Common myeloid progenitor, CD34-positive (primary cell): ENCODE data around the gene NR0B2.
"Not testable (repeated sequence)": the region's sequence is repeated elsewhere in the genome, so short reads cannot be mapped to it uniquely, and the experiment has no call there.

Experiments
- CTCF ChIA-PET: fragments of 350-600 bp; sonication (Branson Sonifier 250); formaldehyde crosslinking; loops from one replicate; lab custom pipeline; 2021; ENCODE audit warnings: antibody characterized with exemption; lab: Charles Lee
- POLR2A ChIA-PET: fragments of 350-600 bp; sonication (Branson Sonifier 250); formaldehyde crosslinking; loops from one replicate; lab custom pipeline; 2021; ENCODE audit warnings: antibody characterized with exemption; lab: Charles Lee
- DNase-seq, 3 donors: peaks; one replicate each; pipeline versions ENCODE4 v3.0.0 to v3.0.0-alpha.2; 2013
- H3K27ac ChIP-seq, 2 experiments: 1 replicate in 1 of 2; 2 replicates in 1 of 2; pipeline ENCODE4 v1.7.0; 2013; ENCODE audit warnings: inconsistent platforms in 2 of 2, low read length in 2 of 2, mild to moderate bottlenecking in 2 of 2, low read depth in 1 of 2, moderate library complexity in 1 of 2; ENCODE audit not compliant: severe bottlenecking in 2 of 2, insufficient read depth in 1 of 2, poor library complexity in 1 of 2
- H3K27me3 ChIP-seq, 5 experiments: replicated peaks in 2 of 5; 1 replicate in 3 of 5; 2 replicates in 2 of 5; pipeline versions ENCODE4 v1.6.1 to v1.7.0; 2013; ENCODE audit warnings: low read length in 4 of 5, mild to moderate bottlenecking in 2 of 5, moderate library complexity in 2 of 5, inconsistent platforms in 1 of 5; ENCODE audit not compliant: insufficient read depth in 5 of 5, control insufficient read depth in 4 of 5
- H3K36me3 ChIP-seq, 4 experiments: 1 replicate in 2 of 4; 2 replicates in 2 of 4; pipeline versions ENCODE4 v1.6.1 to v1.7.0; 2013; ENCODE audit warnings: low read length in 3 of 4, control low read depth in 1 of 4, mild to moderate bottlenecking in 1 of 4; ENCODE audit not compliant: control insufficient read depth in 4 of 4, insufficient read depth in 4 of 4
- H3K4me1 ChIP-seq, 4 experiments: 1 replicate in 3 of 4; 2 replicates in 1 of 4; pipeline versions ENCODE4 v1.6.1 to v1.7.1; 2013; ENCODE audit warnings: low read length in 3 of 4, mild to moderate bottlenecking in 3 of 4, control low read depth in 1 of 4, inconsistent platforms in 1 of 4, moderate library complexity in 1 of 4; ENCODE audit not compliant: control insufficient read depth in 4 of 4, insufficient read depth in 4 of 4; ENCODE audit errors: control extremely low read depth in 1 of 4
- H3K4me3 ChIP-seq, 7 experiments: 1 replicate in 4 of 7; 2 replicates in 3 of 7; pipeline versions ENCODE4 v1.5.1 to v1.7.0; 2013; ENCODE audit warnings: mild to moderate bottlenecking in 7 of 7, low read length in 6 of 7, moderate library complexity in 6 of 7, inconsistent platforms in 2 of 7, low read depth in 2 of 7, control low read depth in 1 of 7; ENCODE audit not compliant: insufficient read depth in 4 of 7, control insufficient read depth in 1 of 7; ENCODE audit errors: extremely low read depth in 1 of 7
- H3K9me3 ChIP-seq, 5 experiments: 1 replicate in 4 of 5; 2 replicates in 1 of 5; pipeline versions ENCODE4 v1.6.1 to v1.7.1; 2013; ENCODE audit warnings: low read length in 4 of 5, mild to moderate bottlenecking in 2 of 5, inconsistent platforms in 1 of 5, low read depth in 1 of 5, moderate library complexity in 1 of 5; ENCODE audit not compliant: control insufficient read depth in 4 of 5, insufficient read depth in 2 of 5; ENCODE audit errors: control extremely low read depth in 1 of 5
- WGBS: methylation state at CpG from one replicate; pipeline ENCODE4 v1.1.5; 2013; ENCODE audit not compliant: insufficient coverage; 5-methylcytosine and 5-hydroxymethylcytosine counted together

Gene NR0B2

DNA sequence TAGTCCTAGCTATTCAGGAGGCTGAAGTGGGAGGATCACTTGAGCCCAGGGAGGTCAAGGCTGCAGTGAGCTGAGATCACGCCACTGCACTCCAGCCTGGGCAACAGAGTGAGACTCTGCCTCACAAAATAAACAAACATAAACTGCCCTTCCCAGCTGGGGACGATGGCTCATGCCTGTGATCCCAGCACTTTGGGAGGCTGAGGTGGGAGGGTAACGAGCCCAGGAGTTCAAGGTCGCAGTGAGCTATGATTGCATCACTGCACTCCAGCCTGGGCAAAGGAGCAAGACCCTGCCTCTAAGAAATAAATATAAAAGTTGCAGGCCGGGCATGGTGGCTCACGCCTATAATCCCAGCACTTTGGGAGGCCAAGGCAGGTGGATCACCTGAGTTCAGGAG is 32.2 kb downstream of the NR0B2 start:
- not testable (repeated sequence) for H3K27me3 ChIP-seq, H3K4me3 ChIP-seq, H3K9me3 ChIP-seq, H3K4me1 ChIP-seq, DNase-seq, H3K27ac ChIP-seq
- ChIA-PET CTCF (interaction anchor here (1.0 to 7.6 kb wide), 11 partner anchors 10 to 283 kb away, joined by 3 to 56 read pairs (median 8); partner anchors contain the start of gene SFN), POLR2A (interaction anchor here (0.7 kb wide), 1 partner anchor 10 kb away, joined by 3 read pairs; no protein-coding TSS in a partner anchor)
- WGBS = 100% methylated on average over 5 of the region's 6 CpGs
- peaks cover 20 to 82% (median 54%) of the 10 kb centered on the region in 4 experiments for H3K36me3 ChIP-seq

- WGBS = 80% methylated on average over 1 of the region's 4 CpGs
- ChIA-PET POLR2A (no interaction called here), CTCF (interaction anchor here (1.1 to 7.6 kb wide), 8 partner anchors 20 to 281 kb away, joined by 3 to 56 read pairs (median 10); partner anchors contain the start of gene SFN)
- no peak overlapping the region for H3K4me3 ChIP-seq
- H3K27ac ChIP-seq = no peak overlapping the region
- no peaks in the 10 kb centered on the region for H3K4me1 ChIP-seq
- DNase-seq = no peak
- H3K27me3 ChIP-seq = no peaks in the 10 kb centered on the region
- H3K36me3 ChIP-seq = peaks cover 13 to 76% (median 47%) of the 10 kb centered on the region in 4 experiments
- H3K9me3 ChIP-seq = no peaks in the 10 kb centered on the region
These were observed 34.0 kb downstream of the NR0B2 start for GRCh38 chr1:26879793-26880192.

- 100% methylated on average over 1 of the region's 2 CpGs for WGBS
- Histone ChIP-seq H3K9me3 (no peaks in the 10 kb centered on the region), H3K4me3 (no peak overlapping the region), H3K27ac (no peak overlapping the region), H3K27me3 (no peaks in the 10 kb centered on the region), H3K36me3 (peaks cover 0 to 52% (median 35%) of the 10 kb centered on the region in 4 experiments), H3K4me1 (no peaks in the 10 kb centered on the region)
- DNase-seq = no peak
- ChIA-PET POLR2A (interaction anchor here (1.7 kb wide), 1 partner anchor 13 kb away, joined by 4 read pairs; the partner anchor contains the start of gene GPN2), CTCF (interaction anchor here (1.0 to 7.6 kb wide), 7 partner anchors 10 to 275 kb away, joined by 3 to 56 read pairs (median 5); partner anchors contain the start of gene SFN)
These were observed 36.4 kb downstream of the NR0B2 start for GRCh38 chr1:26877326-26877725.

GRCh38 chr1:26874896-26875295 is 38.9 kb downstream of the NR0B2 start:
- Histone ChIP-seq H3K36me3 (peaks cover 0 to 30% (median 22%) of the 10 kb centered on the region in 4 experiments), H3K4me1 (no peaks in the 10 kb centered on the region), H3K27ac (no peak overlapping the region), H3K9me3 (no peaks in the 10 kb centered on the region), H3K27me3 (no peaks in the 10 kb centered on the region), H3K4me3 (no peak overlapping the region)
- ChIA-PET POLR2A (no interaction called here), CTCF (interaction anchor here (1.3 to 1.6 kb wide), 2 partner anchors 11 to 275 kb away, joined by 4 to 6 read pairs; no protein-coding TSS in a partner anchor)
- 95% methylated on average over 4 of the region's 4 CpGs for WGBS
- no peak for DNase-seq

GRCh38 chr1:26873097-26873496 is 40.7 kb downstream of the NR0B2 start:
- H3K27ac ChIP-seq, DNase-seq, H3K9me3 ChIP-seq, H3K27me3 ChIP-seq, H3K4me3 ChIP-seq, POLR2A ChIA-PET, H3K4me1 ChIP-seq: not testable (repeated sequence)
- H3K36me3 ChIP-seq = peaks cover 0 to 19% (median 11%) of the 10 kb centered on the region in 4 experiments
- CTCF ChIA-PET = interaction anchor here (1.2 to 5.3 kb wide), 4 partner anchors 13 to 83 kb away, joined by 3 to 27 read pairs (median 8); no protein-coding TSS in a partner anchor
- no CpG with 5 or more reads among the region's 2 CpGs for WGBS

- Histone ChIP-seq H3K9me3 (no peaks in the 10 kb centered on the region), H3K36me3 (no peaks in the 10 kb centered on the region), H3K27me3 (no peaks in the 10 kb centered on the region), H3K4me3 (peak overlapping the region; percentile 69 to 97 (median 86)), H3K4me1 (peaks cover 0 to 20% (median 14%) of the 10 kb centered on the region in 4 experiments), H3K27ac (peak overlapping the region in 1 of 2 experiments; percentile 78)
- WGBS = 0% methylated on average over 74 of the region's 75 CpGs
- DNase-seq = peak; percentile 94 to 96 (median 95)
- ChIA-PET POLR2A (interaction anchor here (0.5 to 1.0 kb wide), 5 partner anchors 14 to 954 kb away, joined by 3 to 4 read pairs (median 3); no protein-coding TSS in a partner anchor), CTCF (interaction anchor here (0.7 to 4.4 kb wide), 12 partner anchors 10 to 330 kb away, joined by 3 to 30 read pairs (median 4); no protein-coding TSS in a partner anchor)
These were observed 48.9 kb downstream of the NR0B2 start for GRCh38 chr1:26864610-26865480.
